ENCODE measurements around the gene SLFN12L. TPM values are rescaled to one million over a fixed set of nuclear protein-coding genes. Genes with fewer than 3 reads are reported as not detected.
A peak's percentile ranks its signal among the peaks of the same experiment; 100 is the strongest.
"Not testable (repeated sequence)": the region's sequence is repeated elsewhere in the genome, so short reads cannot be mapped to it uniquely, and the experiment has no call there.

Gene SLFN12L
- total and polyA plus RNA-seq, 2 donors (not counting 1 experiment from before 2014, with no cell fraction given) = 0.43 to 3.8 TPM

- TF ChIP-seq, protein P1, sequence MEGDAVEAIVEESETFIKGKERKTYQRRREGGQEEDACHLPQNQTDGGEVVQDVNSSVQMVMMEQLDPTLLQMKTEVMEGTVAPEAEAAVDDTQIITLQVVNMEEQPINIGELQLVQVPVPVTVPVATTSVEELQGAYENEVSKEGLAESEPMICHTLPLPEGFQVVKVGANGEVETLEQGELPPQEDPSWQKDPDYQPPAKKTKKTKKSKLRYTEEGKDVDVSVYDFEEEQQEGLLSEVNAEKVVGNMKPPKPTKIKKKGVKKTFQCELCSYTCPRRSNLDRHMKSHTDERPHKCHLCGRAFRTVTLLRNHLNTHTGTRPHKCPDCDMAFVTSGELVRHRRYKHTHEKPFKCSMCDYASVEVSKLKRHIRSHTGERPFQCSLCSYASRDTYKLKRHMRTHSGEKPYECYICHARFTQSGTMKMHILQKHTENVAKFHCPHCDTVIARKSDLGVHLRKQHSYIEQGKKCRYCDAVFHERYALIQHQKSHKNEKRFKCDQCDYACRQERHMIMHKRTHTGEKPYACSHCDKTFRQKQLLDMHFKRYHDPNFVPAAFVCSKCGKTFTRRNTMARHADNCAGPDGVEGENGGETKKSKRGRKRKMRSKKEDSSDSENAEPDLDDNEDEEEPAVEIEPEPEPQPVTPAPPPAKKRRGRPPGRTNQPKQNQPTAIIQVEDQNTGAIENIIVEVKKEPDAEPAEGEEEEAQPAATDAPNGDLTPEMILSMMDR (IDR thresholded peaks at IDR 0.05) = peak; percentile 56
- TF ChIP-seq EZH2 (IDR thresholded peaks at IDR 0.05; ENCODE audit: borderline replicate concordance, insufficient read depth, low read depth, low read length, poor library complexity, severe bottlenecking) = no peak
- no peak for DNase-seq
- CTCF ChIA-PET = interaction anchor here (0.5 to 12.8 kb wide), 32 partner anchors 8 to 588 kb away, joined by 3 to 360 read pairs (median 3); partner anchors contain the start of genes AP2B1, NLE1, PEX12 and RAD51D
- Mint-ChIP-seq H3K27me3 (no peaks in the 10 kb centered on the region), H3K9me3 (ENCODE audit: insufficient read depth) (no peaks in the 10 kb centered on the region), H3K4me3 (peak overlapping the region; percentile 71), H3K27ac (peak overlapping the region; percentile 79), H3K4me1 (peaks cover 39% of the 10 kb centered on the region)
- no CpG with 5 or more reads among the region's 5 CpGs for WGBS (ENCODE audit: insufficient coverage)
- peak overlapping the region; percentile 80 for H3K4me2 ChIP-seq (replicated peaks; ENCODE audit: low read depth, low read length, poor library complexity, severe bottlenecking)
- peak overlapping the region in 1 of 2 donors; percentile 11 for H3K27ac ChIP-seq (ENCODE audit: low read length in 2 of 2)
- H4K20me1 ChIP-seq (ENCODE audit: control insufficient read depth, insufficient read depth, low read length, poor library complexity, severe bottlenecking) = no peaks in the 10 kb centered on the region
- peak overlapping the region in 2 of 5 experiments; percentile 12 to 23 for H3K4me3 ChIP-seq (ENCODE audit: control extremely low read depth in 1 of 5, extremely low read depth in 1 of 5, insufficient read depth in 1 of 5, low read depth in 2 of 5, low read length in 4 of 5)
- no peak for ATAC-seq (ENCODE audit: low read depth)
- no peaks in the 10 kb centered on the region for H3K36me3 ChIP-seq (replicated peaks in 1 of 2; ENCODE audit: control extremely low read depth in 1 of 2, control insufficient read depth in 1 of 2, extremely low read depth in 1 of 2, insufficient read depth in 2 of 2, low read length in 1 of 2)
- peaks cover 24 to 33% of the 10 kb centered on the region in 2 donors for H3K4me1 ChIP-seq (ENCODE audit: control insufficient read depth in 2 of 2, insufficient read depth in 2 of 2, low read length in 2 of 2)
- POLR2A ChIA-PET = interaction anchor here (0.7 kb wide), 2 partner anchors 227 to 338 kb away, joined by 3 read pairs; no protein-coding TSS in a partner anchor
- intact Hi-C loops (cut with micrococcal nuclease) = loop anchor here (1.0 to 10.0 kb wide), 8 partner anchors 39 to 1115 kb away; partner anchors contain the start of genes PEX12 and SLFN11
- peak overlapping the region; percentile 70 for H2AFZ ChIP-seq (ENCODE audit: insufficient read depth, low read depth, low read length, poor library complexity, severe bottlenecking)
- no peaks in the 10 kb centered on the region for H3K9me3 ChIP-seq (ENCODE audit: control extremely low read depth in 1 of 3, control insufficient read depth in 2 of 3, insufficient read depth in 1 of 3, low read length in 2 of 3)
- peak overlapping the region; percentile 6 for H3K9ac ChIP-seq (ENCODE audit: low read length)
- no peaks in the 10 kb centered on the region for H3K27me3 ChIP-seq (replicated peaks in 1 of 4; ENCODE audit: control extremely low read depth in 1 of 4, control insufficient read depth in 3 of 4, insufficient read depth in 4 of 4, low read length in 3 of 4)
- H3K79me2 ChIP-seq (ENCODE audit: control insufficient read depth, insufficient read depth, low read length) = peaks cover 7% of the 10 kb centered on the region
These were observed 2.2 kb upstream of the SLFN12L start for GRCh38 chr17:35539659-35540026.

- no peak overlapping the region for H3K9ac ChIP-seq (ENCODE audit: low read length)
- DNase-seq = no peak
- intact Hi-C loops (cut with micrococcal nuclease) = loop anchor here (10.0 kb wide), 1 partner anchor 1112 kb away; no protein-coding TSS in a partner anchor
- Mint-ChIP-seq H3K27me3 (no peaks in the 10 kb centered on the region), H3K9me3 (ENCODE audit: insufficient read depth) (no peaks in the 10 kb centered on the region), H3K4me1 (peaks cover 30% of the 10 kb centered on the region), H3K27ac (no peak overlapping the region), H3K4me3 (no peak overlapping the region)
- H3K4me3 ChIP-seq (ENCODE audit: control extremely low read depth in 1 of 5, extremely low read depth in 1 of 5, insufficient read depth in 1 of 5, low read depth in 2 of 5, low read length in 4 of 5) = peak overlapping the region in 1 of 5 experiments; percentile 6
- ChIA-PET POLR2A (no interaction called here), CTCF (interaction anchor here (0.7 to 12.8 kb wide), 6 partner anchors 14 to 366 kb away, joined by 3 to 360 read pairs (median 4); no protein-coding TSS in a partner anchor)
- peak overlapping the region; percentile 16 for H3K4me2 ChIP-seq (replicated peaks; ENCODE audit: low read depth, low read length, poor library complexity, severe bottlenecking)
- TF ChIP-seq EZH2 (IDR thresholded peaks at IDR 0.05; ENCODE audit: borderline replicate concordance, insufficient read depth, low read depth, low read length, poor library complexity, severe bottlenecking) = no peak
- TF ChIP-seq, protein P1 (IDR thresholded peaks at IDR 0.05) = no peak
- no peaks in the 10 kb centered on the region for H3K27me3 ChIP-seq (replicated peaks in 1 of 4; ENCODE audit: control extremely low read depth in 1 of 4, control insufficient read depth in 3 of 4, insufficient read depth in 4 of 4, low read length in 3 of 4)
- H3K9me3 ChIP-seq (ENCODE audit: control extremely low read depth in 1 of 3, control insufficient read depth in 2 of 3, insufficient read depth in 1 of 3, low read length in 2 of 3) = no peaks in the 10 kb centered on the region
- no peaks in the 10 kb centered on the region for H4K20me1 ChIP-seq (ENCODE audit: control insufficient read depth, insufficient read depth, low read length, poor library complexity, severe bottlenecking)
- no peak overlapping the region for H3K27ac ChIP-seq (ENCODE audit: low read length in 2 of 2)
- peaks cover 13 to 19% of the 10 kb centered on the region in 2 donors for H3K4me1 ChIP-seq (ENCODE audit: control insufficient read depth in 2 of 2, insufficient read depth in 2 of 2, low read length in 2 of 2)
- peak overlapping the region; percentile 67 for H2AFZ ChIP-seq (ENCODE audit: insufficient read depth, low read depth, low read length, poor library complexity, severe bottlenecking)
- 75% methylated on average over 11 of the region's 13 CpGs for WGBS (ENCODE audit: insufficient coverage)
- peaks cover 7% of the 10 kb centered on the region for H3K79me2 ChIP-seq (ENCODE audit: control insufficient read depth, insufficient read depth, low read length)
- no peaks in the 10 kb centered on the region for H3K36me3 ChIP-seq (replicated peaks in 1 of 2; ENCODE audit: control extremely low read depth in 1 of 2, control insufficient read depth in 1 of 2, extremely low read depth in 1 of 2, insufficient read depth in 2 of 2, low read length in 1 of 2)
- ATAC-seq (ENCODE audit: low read depth) = no peak
These were observed 760 bp downstream of the SLFN12L start for GRCh38 chr17:35536664-35537171.

DNA sequence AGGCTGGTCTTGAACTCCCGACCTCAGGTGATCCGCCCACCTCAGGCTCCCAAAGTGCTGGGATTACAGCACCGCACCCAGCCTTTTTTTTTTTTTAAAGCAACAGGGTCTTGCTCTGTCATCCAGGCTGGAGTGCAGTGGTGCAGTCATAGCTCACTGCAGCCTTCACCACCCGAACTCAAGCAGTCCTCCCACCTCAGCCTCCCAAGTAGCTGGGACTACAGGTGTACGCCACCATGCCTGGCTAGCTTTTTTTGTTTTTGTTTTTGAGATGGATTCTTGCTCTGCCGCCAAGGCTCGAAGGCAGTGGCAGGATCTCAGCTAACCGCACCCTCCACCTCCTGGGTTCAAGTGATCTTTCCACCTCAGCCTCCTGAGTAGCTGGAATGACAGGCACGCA, 2.1 kb downstream of the SLFN12L start:
- H3K79me2 ChIP-seq (ENCODE audit: control insufficient read depth, insufficient read depth, low read length); H2AFZ ChIP-seq (ENCODE audit: insufficient read depth, low read depth, low read length, poor library complexity, severe bottlenecking); H3K27me3 ChIP-seq (replicated peaks in 1 of 4; ENCODE audit: control extremely low read depth in 1 of 4, control insufficient read depth in 3 of 4, insufficient read depth in 4 of 4, low read length in 3 of 4); H3K36me3 ChIP-seq (replicated peaks in 1 of 2; ENCODE audit: control extremely low read depth in 1 of 2, control insufficient read depth in 1 of 2, extremely low read depth in 1 of 2, insufficient read depth in 2 of 2, low read length in 1 of 2); H3K27ac ChIP-seq (ENCODE audit: low read length in 2 of 2); H4K20me1 ChIP-seq (ENCODE audit: control insufficient read depth, insufficient read depth, low read length, poor library complexity, severe bottlenecking); H3K4me3 Mint-ChIP-seq; H3K9me3 Mint-ChIP-seq (ENCODE audit: insufficient read depth); H3K9me3 ChIP-seq (ENCODE audit: control extremely low read depth in 1 of 3, control insufficient read depth in 2 of 3, insufficient read depth in 1 of 3, low read length in 2 of 3); H3K27me3 Mint-ChIP-seq; ATAC-seq (ENCODE audit: low read depth); H3K4me3 ChIP-seq (ENCODE audit: control extremely low read depth in 1 of 5, extremely low read depth in 1 of 5, insufficient read depth in 1 of 5, low read depth in 2 of 5, low read length in 4 of 5); DNase-seq; H3K9ac ChIP-seq (ENCODE audit: low read length); H3K27ac Mint-ChIP-seq; H3K4me2 ChIP-seq (replicated peaks; ENCODE audit: low read depth, low read length, poor library complexity, severe bottlenecking): not testable (repeated sequence)
- POLR2A ChIA-PET = interaction anchor here (0.7 kb wide), 2 partner anchors 14 to 223 kb away, joined by 5 to 9 read pairs; no protein-coding TSS in a partner anchor
- peaks cover 24% of the 10 kb centered on the region for H3K4me1 Mint-ChIP-seq
- CTCF ChIA-PET = interaction anchor here (0.7 to 12.8 kb wide), 7 partner anchors 47 to 365 kb away, joined by 3 to 360 read pairs (median 4); no protein-coding TSS in a partner anchor
- WGBS (ENCODE audit: insufficient coverage) = 100% methylated on average over 3 of the region's 9 CpGs
- peaks cover 11 to 13% of the 10 kb centered on the region in 2 donors for H3K4me1 ChIP-seq (ENCODE audit: control insufficient read depth in 2 of 2, insufficient read depth in 2 of 2, low read length in 2 of 2)
- intact Hi-C loops (cut with micrococcal nuclease) = loop anchor here (10.0 kb wide), 1 partner anchor 1111 kb away; no protein-coding TSS in a partner anchor

Measured in B cell (primary cell).